Gastroesophageal sphincter (tissue), 3 donors: ENCODE measurements around the gene SPG7.

Source experiments
- CTCF ChIP-seq, 4 experiments: fragments of 200-600 bp in 2 of 4; fragments of 450-650 bp in 2 of 4; sonication (generic) in 1 of 4; IDR thresholded peaks; one replicate each; pipeline ENCODE4 v1.5.1; 2017 to 2019; ENCODE audit warnings: antibody characterized with exemption in 4 of 4, mild to moderate bottlenecking in 2 of 4, moderate library complexity in 2 of 4
- EP300 ChIP-seq: sonication (generic); formaldehyde crosslinking; IDR thresholded peaks from one replicate; pipeline ENCODE4 v1.6.1; 2017; ENCODE audit warnings: antibody characterized with exemption, mild to moderate bottlenecking

GRCh38 chr16:89552913-89553312 lies 44.7 kb downstream of the SPG7 start:
- no peak for TF ChIP-seq CTCF (IDR thresholded peaks at IDR 0.05)
- TF ChIP-seq EP300 = no peak
